Sigmoid colon (tissue), 4 donors: ENCODE measurements around the gene SLC6A6.

Experiments used
- EP300 ChIP-seq, 4 donors: sonication (generic); formaldehyde crosslinking; IDR thresholded peaks; one replicate each; pipeline ENCODE4 v1.6.1; 2017; ENCODE audit warnings: antibody characterized with exemption in 4 of 4
- TF ChIP-seq, protein P1 (sequence below), 4 experiments: fragments of 450-650 bp in 3 of 4; fragments of 200-600 bp in 1 of 4; IDR thresholded peaks; one replicate each; pipeline ENCODE4 v1.5.1; 2016 to 2019; ENCODE audit warnings: antibody characterized with exemption in 4 of 4, mild to moderate bottlenecking in 3 of 4, moderate library complexity in 2 of 4

DNA sequence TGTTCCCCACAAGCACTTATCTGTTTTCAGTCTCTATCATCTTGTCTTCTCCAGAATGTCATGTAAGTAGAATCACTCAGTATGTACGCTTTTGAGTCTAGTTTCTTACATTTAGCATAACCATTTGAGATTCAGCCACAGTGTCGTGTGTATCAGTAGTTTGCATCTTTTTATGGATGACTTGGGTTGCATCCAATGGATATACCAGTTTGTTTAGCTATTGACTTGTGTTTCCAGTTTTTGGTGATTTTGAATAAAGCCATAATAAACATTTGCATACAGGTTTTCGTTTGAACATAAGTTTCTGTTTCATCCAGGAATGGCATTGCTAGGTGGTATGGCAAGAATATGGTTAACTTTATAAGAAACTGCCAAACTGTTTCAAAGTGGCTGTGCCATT, 125.7 kb downstream of the SLC6A6 start:
- TF ChIP-seq, protein P1, sequence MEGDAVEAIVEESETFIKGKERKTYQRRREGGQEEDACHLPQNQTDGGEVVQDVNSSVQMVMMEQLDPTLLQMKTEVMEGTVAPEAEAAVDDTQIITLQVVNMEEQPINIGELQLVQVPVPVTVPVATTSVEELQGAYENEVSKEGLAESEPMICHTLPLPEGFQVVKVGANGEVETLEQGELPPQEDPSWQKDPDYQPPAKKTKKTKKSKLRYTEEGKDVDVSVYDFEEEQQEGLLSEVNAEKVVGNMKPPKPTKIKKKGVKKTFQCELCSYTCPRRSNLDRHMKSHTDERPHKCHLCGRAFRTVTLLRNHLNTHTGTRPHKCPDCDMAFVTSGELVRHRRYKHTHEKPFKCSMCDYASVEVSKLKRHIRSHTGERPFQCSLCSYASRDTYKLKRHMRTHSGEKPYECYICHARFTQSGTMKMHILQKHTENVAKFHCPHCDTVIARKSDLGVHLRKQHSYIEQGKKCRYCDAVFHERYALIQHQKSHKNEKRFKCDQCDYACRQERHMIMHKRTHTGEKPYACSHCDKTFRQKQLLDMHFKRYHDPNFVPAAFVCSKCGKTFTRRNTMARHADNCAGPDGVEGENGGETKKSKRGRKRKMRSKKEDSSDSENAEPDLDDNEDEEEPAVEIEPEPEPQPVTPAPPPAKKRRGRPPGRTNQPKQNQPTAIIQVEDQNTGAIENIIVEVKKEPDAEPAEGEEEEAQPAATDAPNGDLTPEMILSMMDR (IDR thresholded peaks at IDR 0.05) = no peak
- no peak for TF ChIP-seq EP300 (IDR thresholded peaks at IDR 0.05)
